GM19240 (cell line): ENCODE measurements around the gene CHKA.

Source experiments
- DNase-seq: peaks from one replicate; pipeline ENCODE4 v3.0.0; 2011; ENCODE audit warnings: low spot score; ENCODE audit not compliant: insufficient read length

The CHKA gene

GRCh38 chr11:68121067-68121899, at the start of gene CHKA:
Gene CHKA, minus strand, starts transcription at chr11:68121388. Its CDS starts 211 bp downstream, at chr11:68121177.
- DNase-seq: peak; percentile 90

GRCh38 chr11:68169442-68169841, 48.3 kb upstream of the CHKA start:
- no peak for DNase-seq

- no peak for DNase-seq
Observed at GRCh38 chr11:68168694-68169093, 47.5 kb upstream of the CHKA start.

DNA sequence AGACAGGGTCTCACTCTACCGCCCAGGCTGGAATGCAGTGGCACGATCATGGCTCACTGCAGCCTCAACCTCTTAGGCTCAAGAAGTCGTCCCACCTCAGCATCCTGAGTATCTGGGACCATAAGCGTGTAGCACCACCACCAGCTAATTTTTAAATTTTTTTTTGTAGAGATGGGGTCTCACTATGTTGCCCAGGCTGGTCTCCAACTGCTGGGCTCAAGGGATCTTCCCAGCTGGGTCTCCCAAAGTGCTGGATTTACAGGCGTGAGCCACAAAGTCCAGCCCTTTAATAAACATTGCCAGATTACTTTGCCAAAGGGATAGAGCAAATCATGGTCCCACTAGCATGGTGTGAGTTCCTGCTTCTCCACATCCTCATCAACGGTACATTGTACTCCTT, 46.3 kb upstream of the CHKA start:
- DNase-seq: no peak

DNA sequence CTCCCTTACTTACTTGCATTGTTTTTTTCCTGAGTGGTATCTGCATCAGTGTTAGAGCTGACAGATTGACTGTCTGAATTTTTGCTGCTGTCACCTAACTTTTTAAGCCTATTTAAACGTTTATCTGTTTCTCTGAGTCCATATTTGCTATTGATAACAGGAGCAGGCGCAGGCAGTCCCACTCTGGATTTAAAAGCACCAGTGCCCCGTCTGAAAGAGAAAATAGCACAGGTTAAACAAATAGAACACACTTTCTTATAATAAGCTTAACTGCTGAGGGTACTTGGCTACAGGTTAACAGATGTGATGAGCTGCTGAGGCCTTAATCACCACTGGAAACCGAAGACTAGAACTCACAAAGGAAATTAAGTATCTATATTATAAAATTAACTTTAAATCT, 45.8 kb upstream of the CHKA start:
- DNase-seq: no peak

- no peak for DNase-seq
Observed at GRCh38 chr11:68165601-68166000, 44.4 kb upstream of the CHKA start.

- DNase-seq: no peak
Observed at GRCh38 chr11:68164437-68164836, 43.2 kb upstream of the CHKA start.

GRCh38 chr11:68163691-68164090, 42.5 kb upstream of the CHKA start:
- no peak for DNase-seq

DNA sequence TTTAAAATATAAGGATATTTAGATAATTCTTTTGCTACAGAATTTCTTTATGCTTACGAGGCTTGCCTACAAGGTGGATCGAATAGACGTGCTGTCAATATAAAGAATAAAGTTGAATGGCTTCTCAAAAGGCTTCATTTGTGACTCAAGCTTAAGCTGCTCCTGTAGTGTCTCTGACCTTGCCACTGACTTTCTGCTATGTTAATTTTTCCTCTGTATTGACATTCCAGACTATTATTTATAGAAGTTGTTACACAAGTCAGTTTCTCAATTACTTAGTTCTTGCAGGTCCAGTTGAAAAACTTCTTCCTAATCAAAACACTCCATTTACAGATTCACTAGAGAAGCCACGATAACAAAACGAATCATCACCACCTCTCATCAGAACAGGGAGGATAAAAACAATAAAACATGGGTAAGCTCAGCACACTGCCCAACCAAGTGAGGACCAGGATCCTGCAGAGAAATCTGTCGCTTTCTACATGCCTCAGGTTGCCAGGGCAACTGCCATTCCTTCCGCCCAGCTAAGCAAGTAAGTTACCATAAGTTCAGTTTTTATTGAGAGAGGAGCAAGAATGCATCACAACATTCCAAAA, 39.0 kb upstream of the CHKA start:
- no peak for DNase-seq

- DNase-seq: no peak
Observed at GRCh38 chr11:68159665-68160064, 38.5 kb upstream of the CHKA start.

DNA sequence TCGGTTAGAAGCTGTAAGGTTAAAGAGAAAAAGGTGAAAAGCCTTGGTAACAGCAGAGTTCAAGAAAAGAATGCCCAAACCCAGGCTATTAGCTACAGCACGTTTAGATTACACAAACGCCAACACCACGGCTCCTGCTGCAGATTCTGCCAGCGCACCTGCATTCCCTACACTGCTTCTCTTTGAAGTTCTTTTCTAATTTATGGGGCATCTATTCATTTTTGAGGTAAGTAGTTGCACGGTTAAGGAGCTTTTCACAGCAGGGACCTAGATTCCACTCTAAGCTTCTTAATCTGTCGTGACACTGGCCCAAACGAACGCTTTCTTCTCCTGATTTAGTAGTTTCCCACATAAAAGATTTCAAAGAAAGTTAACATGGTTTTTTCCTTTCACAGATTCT, 38.0 kb upstream of the CHKA start:
- DNase-seq: no peak

DNA sequence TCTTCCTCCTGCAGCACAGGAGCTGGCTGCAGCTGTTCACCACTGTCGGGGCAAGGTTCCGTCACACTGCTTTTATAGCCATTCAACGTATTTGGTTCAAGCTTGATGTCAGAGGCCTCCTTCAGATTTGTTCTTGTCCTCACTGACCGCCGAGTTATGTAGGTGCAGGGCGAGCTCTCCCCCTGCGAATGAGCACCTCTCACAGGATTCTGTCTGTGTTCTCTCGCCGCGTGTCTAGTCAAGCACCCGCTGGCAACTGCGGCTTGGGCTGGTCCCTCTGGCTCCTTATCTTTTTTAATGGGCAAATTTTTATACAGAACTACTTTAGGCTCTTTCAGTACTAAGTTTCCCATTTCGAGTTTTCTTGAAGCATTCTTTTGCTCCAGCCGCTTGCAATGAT, 37.4 kb upstream of the CHKA start:
- DNase-seq: no peak

DNA sequence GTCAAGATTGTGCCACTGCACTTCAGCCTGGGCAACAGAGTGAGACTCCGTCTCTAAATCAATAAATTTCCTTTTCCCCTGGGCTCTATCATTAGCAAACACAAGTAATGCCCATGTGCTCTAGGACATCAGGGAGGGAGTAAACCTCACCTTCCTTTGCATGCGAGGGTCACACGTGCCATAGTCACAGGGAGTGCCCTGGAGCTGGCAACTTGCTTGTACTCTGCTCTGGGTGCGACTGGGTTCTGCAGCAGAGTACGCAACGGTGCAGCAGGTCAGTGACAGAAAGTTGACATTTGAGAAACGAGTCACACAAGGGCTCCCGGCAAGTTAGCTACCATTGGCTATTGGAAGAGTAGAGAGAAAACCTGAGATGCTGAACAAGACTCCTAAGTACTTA, 32.6 kb upstream of the CHKA start:
- DNase-seq: no peak

GRCh38 chr11:68150037-68150436, 28.8 kb upstream of the CHKA start:
- DNase-seq: no peak

DNA sequence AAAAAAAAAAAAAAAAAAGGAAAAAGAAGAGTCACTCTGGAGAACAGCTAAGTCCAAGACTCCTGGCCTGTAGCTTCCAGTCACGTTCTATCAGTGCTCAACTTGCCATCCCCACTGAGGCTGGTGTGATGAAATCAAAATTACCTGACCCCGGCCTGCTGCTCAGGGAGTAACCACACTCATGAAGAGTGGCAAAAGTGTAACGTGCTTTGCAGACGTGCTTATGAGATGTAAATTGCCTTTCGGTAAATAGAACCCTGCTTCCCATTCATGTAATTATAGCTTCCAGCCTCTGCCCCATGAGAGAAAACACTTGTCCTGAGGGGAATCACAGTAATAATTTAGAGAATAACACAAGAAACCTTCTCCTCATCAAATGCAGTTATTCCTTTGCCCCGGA, 28.2 kb upstream of the CHKA start:
- DNase-seq: no peak

DNA sequence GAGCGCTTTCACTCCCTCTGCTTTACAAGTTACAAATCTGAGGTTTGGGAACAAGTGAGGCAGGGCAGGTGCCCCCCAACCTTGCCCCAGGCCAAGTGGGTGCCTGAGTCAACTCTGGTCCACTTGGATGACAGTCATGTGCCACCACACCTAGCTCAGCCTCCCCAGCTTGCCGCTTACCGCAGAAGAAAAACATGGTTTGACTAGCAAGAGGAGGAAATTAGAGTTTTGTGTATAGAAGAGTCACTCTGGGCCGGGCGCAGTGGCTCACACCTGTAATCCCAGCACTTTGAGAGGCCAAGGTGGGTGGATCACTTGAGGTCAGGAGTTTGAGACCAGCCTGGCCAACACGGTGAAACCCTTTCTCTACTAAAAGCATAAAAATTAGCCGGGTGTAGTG, 27.7 kb upstream of the CHKA start:
- no peak for DNase-seq

DNA sequence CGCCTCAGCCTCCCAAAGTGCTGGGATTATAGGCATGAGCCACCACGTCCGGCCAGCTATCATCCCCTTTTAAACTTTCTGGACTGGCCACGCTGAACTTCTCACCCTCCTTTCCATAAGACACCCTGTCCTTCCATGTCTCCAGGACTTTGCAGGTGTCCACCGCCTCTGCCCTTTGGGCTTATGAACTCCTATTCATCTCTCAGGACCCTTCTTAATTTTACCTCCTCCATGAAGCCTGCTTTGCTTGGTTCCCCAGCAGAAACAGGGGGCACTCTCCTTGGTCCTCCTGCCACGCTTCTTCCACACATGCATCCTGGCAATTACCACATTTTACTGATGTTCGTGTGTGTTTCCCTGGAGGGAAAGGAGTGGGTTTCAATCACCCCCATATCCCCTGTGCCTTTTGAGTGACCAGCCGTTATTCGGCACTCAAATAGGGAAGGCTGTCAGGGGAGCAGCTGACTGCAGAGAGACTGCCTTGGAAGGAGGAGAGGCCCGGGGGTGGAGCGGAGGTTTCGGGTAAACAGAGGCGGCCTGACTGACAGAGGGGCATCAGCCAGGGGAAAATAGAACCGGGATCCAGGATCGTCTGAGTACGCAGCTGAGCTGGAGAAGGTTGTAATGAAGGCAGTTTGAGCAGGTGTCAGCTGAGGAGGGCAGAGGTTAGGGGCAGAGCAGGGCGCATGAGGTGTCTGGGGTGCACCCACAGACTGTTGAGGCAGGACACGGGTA, 27.1 kb upstream of the CHKA start:
- no peak for DNase-seq

DNA sequence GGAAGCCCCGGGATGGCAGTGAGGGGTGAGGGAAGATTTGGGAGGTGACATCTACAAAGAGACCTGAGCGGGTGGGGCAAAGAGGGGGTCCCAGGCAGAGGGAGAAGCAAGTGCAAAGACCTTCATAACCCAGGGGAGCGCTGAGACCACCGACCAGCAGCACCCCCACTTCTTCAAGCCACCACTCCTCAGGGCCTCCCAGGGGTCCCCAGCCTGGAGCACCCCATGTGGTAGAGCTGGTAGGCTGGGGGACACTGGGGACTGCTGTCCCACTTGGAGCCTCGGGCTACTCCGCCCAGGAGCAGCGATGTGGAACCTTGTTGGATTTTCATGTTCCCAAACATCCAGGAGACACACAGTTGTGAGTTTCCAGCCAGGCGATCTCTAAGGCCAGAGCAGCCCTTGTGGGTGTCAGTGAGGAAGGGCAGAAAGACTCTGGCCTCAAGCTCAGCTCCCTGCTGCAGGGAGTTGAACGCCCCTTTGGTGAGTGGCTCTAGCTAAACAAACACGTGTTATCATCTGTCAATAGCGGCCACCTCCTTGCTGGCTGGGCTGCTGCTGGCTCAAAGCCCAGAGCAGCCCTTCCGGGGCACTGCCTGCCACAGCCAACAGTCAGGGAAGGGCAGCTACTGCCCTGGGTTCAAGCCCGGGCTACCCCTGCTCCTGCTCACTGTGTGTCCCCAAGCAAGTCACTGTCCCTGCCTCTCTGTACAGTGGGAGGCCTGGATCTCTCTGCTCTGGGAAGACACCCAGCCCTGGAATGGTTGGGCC, 25.7 kb upstream of the CHKA start:
- DNase-seq: no peak

DNA sequence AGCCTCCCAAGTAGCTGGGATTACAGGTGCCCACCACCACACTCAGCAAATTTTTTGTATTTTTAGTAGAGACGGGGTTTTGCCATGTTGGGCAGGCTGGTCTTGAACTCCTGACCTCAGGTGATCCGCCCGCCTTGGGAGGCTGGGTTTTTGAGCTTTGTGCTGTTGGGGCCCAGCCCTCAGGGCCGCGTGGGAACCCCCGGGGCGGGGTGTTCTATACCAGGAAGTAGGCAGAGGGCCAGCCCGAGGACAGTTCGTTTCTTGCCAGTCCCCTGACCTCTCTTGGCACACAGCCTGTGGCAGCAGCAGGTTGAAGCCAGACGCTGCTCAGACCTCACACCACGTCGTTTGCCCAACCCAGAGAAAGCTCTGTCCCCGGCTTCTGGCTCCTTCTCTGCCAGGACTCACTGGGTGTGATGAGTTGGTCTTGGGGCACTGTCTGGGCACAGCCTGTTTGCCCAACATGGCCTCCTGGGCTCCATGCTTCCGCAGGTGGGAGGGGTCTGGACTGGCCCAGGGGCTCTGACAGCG, 24.9 kb upstream of the CHKA start:
- no peak for DNase-seq

DNA sequence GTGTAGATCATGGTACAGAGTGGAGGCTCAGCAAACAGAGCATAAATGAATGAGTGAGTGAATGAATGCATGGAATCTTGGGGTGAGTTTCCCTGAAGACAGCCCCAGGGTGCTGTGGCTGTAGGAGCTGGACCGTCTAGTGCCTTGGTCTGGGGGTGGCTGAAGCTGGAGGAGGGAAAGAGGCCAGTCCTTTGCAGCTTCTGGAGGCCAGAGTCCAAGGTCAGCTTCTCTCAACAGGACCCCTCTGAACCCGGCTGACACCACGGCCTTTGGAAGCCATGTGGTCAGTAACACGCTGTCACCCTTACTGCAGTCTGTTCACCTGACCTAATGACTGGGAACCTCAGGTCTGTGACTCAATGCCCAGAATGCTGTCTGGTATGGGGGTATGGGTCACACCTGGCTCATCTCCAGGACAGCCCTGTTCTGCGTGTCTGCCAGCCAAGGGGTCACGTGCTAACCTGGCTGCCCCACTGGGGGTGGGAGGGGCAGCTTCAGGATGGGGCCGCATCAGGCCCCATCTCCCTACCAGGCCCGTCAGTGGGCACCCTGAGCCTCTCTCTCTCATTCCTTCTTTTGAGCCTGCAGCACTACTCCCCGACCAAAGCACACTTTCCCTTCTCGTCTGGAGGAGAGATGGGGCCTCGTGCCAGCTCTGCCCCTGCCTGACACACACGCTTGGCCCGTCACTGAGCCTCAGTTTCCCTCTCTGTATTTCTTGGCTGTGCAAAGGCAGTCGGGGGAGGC, 24.1 kb upstream of the CHKA start:
- no peak for DNase-seq

GRCh38 chr11:68143310-68143689, 22.1 kb upstream of the CHKA start:
- no peak for DNase-seq
